Suppressor macrophage treated with lipopolysaccharide for 1 hour (primary cell): Measurements from ENCODE around the gene IFT88.
A peak's percentile ranks its signal among the peaks of the same experiment; 100 is the strongest.

Experiments
- DNase-seq, 3 donors: peaks; one replicate each; pipeline ENCODE4 v3.0.0-alpha.2; 2020 to 2022

Gene IFT88

DNA sequence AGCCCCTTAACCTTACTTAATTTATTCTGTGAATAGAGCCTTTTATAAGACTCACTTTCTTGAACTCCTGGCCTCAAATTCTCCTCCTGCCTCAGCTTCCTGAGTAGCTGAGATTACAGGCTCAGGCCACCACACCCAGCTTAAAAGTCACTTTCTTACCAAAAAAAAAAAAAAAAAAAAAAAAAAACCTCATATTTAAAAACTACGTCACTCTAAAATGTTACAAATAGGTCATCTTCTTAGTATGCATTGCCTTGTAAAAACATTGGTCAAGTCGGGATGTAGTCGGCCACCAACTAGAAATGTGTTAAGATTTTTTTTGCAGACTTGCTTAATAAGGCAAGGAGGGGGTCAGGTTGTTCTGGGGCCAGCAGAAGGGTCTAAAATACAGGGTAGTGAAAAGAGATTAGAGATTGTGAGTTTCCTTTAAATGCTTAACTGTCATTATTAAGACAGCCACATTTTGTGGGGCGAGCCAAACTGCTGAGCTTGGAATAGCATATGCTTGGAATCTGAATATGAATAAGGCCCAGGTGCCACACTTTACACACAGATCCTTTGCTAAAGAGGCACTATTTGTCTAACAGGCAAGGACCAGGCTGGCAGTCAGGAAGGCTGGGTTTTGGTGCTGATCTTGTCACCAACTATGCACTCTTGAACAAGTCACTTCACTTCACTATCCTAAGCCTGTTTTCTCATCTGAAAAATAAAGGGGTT is 120.1 kb downstream of the IFT88 start:
- no peak for DNase-seq

DNA sequence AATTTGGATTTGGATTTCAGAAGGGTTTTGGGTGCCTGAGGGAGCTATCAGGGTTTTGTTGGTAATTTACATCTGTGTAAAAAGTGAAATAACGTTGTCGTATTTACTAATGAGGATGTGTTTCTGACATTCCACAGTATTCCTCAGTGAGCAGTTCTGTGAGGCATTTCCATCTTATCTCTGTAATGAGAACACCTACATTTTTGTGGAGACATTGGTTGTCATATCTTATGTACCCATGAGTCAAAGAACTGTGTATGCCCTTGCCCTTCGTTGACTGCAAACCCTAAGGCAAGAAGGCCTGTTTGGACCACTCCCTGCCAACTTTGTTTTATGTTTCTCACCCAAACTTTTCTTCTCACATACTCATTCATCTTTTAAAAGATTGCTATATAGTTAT is 122.3 kb downstream of the IFT88 start:
- no peak for DNase-seq

DNA sequence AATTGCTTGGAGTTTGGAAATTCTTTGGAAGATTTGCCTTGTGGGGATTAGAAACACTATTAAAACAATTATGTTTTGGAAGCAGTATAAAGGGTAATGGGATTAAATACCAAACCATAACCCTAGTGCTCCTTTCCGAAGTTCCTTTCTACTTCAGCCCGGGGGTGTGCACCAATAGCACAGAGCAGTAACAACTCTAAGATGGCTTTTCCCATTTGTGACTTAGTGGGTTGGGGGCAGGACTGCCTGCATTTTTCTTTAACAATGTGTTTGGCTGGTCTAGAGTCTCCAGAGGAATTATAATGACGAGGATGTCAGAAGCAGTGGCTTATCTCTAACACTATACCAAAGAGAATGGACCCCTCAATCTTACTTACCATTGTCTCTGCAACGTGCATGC is 124.7 kb downstream of the IFT88 start:
- DNase-seq, result no peak

DNA sequence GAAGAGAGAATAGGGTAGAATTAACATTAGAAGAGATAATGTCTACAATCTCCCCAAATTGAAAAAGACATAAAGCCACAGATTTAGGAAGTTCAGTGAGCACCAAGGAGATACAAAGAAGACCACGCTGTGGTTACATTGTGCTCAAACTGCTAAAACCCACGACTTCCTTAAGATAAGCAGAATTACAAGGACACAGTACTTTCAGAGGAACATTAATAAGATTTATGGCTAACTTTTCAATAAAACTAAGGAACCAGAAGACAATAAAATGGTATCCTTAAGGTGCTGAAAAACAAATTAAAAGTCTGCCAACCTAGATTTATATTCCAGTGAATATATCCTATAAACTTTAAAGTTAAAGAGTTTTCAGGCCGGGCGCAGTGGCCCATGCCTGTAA is 129.1 kb downstream of the IFT88 start:
- no peak for DNase-seq

DNA sequence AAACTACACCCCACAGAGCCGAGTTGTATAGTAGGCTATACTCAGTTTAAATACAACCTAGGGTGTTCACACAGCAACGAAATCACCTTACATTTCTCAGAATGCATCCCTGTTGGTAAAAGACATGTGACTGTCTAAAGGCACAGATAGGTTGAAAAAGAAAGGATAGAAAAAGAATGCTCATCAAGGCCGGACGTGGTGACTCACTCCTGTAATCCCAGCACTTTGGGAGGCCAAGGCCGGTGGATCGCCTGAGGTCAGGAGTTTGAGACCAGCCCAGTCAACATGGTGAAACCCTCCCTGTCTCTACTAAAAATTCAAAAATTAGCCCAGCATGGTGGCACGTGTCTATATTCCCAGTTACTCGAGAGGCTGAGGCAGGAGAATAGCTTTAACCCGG is 132.8 kb downstream of the IFT88 start:
- DNase-seq, result no peak

DNA sequence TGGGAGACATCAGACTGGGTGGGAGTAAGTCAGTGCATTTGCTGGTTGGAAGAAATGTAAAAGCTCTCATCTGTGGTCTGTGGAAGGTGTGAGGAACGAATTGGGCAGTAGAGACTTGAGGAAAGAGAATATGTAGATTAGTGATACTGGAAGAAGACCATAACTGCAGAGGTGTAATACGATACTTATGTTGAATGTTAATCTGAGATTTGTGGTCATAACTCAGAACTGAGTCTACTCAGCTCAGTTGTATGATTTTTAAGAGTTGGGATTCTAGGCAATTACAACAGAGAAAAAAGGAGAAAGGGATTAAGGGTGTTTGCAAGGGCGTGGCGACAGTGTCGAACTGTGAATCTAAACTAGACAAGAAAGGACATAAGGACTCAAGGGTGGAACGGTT is 133.3 kb downstream of the IFT88 start:
- no peak for DNase-seq

DNA sequence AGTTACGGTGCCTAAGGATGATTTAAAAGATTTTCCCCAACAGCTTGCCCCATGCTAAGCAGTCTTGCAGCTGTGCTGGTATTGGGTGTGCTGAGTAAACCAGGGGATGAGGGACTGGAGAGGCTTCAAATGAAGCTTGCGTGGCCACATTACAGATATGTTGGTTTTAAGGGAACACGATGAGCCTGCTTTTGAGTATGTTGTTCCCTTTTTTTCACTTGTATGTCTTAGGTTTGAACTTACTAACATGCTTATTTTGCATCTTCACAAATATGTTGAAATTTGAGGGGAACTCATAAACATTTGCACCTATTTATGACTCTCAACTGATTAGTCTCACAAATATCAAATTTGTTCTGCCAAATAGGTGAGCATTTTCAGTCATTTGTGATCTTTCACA is 134.5 kb downstream of the IFT88 start:
- DNase-seq, result peak in 2 of 3 donors; percentile 18 to 23

DNA sequence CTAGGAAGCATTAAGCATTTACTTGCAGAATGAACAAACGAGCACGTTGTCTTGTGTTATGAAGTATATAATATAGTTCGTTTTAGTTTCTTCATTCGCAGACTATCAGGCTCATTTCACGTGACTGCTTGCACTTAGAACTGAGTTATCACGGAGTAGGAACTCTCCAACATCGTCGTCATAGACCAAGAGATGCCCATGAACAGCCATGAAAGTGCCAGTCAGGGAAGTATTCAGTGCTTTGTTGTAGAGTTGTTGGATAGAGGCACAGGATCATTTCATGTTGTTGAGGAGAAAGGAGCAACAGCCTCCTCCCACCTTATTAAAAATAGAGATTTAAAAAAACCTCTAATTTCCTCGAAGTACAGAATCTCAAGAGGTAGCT is 135.6 kb downstream of the IFT88 start:
- peak; percentile 35 to 55 (median 48) for DNase-seq

DNA sequence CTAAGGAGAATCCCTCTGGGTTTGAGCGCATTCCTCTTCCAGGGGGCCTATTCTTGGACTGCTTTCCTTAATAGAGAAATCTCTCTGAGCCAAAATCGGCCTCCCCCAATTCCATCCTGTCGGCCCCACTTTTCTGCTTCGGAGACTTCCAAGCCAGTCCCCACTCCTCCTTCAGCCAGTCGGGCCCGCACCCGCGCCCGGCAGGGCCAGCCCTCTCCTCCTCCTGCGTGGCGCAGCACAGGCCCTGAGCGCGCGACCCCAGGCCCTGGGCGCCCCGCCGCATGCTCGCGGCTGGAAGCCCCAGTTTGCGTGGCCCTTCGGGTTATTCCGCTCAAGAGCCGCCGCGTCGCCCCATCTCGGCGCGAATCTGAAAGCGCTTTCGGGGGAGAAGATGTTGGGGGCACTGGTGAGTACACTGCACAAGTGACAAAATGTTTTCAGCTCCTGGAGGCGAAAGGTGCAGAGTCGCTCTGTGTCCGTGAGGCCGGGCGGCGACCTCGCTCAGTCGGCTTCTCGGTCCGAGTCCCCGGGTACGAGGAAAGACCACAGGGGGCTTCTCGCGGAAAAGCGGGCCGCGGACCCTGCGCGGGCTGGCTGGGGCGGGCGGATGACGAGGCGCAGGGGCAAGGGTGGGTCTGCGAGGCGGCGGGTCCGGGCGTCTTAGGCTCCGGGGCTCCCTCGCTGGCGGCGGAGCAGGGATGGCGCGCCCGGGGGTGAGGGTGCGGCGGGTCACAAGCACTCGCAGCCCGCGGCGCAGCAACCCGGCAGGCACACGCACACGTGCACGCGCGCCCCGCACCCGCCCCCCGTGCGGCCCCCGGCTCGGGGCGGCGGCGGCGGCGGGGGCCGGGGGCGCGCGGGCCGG is 136.2 kb downstream of the IFT88 start, which contains the start of gene IL17D:
IL17D (plus strand) TSS at position 785 of the 865 bp plus-strand sequence. CDS start 303 bp downstream, outside the sequence.
- DNase-seq, result peak; percentile 20 to 49 (median 24)

DNA sequence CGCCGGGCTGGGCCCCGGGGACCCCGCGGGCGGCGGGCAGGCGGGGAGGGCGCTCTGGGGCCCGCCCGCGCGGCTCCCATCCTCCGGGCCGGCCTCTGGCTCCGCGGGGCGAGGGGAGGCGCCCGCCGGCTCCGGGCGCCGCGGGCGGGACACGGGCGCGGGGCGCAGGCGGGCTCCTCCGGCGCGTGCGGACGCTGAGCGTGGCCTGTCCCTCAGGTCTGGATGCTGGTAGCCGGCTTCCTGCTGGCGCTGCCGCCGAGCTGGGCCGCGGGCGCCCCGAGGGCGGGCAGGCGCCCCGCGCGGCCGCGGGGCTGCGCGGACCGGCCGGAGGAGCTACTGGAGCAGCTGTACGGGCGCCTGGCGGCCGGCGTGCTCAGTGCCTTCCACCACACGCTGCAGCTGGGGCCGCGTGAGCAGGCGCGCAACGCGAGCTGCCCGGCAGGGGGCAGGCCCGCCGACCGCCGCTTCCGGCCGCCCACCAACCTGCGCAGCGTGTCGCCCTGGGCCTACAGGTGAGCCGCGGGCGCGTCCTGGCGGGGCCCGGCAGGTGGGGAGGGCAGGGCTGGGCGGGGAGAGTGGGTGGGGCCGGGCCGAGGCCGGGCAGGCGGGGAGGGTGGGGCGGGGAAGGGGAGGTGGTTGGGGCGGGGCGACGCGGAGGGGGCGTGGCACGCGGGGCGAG is 137.0 kb downstream of the IFT88 start:
- DNase-seq, result peak; percentile 79 to 91 (median 84)

DNA sequence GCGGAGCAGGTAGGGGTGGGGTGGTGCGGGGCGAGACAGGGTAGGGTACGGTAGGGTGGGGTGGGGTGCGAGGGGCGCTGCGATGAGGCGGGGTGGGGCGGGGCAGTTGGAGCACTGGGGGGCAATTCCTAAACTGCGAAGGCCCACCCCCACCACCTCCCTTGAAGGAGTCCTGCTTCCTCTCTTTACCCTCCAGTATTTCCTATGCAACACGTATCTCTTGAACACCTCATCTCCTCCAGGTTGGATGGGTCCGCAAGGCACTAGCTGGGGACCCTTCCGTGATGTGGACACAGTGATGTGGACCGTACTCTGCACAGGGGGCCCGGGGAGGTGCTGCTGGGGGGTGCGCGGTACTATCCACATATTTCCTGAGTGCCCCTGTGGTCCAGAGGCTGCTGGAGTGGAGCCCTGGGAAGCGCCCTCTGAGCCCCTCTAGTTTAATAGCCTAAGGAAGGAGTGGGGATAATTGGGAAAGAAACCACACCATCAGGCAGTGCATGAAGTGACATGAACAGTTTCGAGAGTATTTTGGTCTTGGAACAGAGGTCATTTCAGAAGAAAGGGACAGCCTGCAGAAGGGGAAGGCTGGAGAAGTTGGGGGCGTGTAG is 137.6 kb downstream of the IFT88 start:
- DNase-seq, result no peak

DNA sequence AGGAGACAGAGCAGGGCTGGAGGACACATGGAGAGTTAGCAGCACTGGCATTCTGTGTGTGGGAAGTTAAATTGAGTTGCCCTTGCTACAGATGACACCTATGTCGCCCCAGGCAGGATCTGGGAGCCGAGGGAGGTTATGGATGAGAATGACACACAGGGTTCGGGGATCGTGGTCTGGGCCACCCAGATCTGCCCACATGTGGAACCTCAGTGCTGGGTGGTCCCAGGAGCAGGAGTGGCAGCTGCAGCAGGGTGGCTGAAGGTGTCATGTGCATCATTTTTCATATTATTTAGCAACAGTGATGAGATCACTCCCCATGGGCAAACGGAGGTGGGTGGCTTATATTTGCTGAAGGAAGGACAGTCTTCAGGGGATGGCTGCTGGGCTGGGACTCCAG is 139.7 kb downstream of the IFT88 start:
- peak in 2 of 3 donors; percentile 28 to 32 for DNase-seq

DNA sequence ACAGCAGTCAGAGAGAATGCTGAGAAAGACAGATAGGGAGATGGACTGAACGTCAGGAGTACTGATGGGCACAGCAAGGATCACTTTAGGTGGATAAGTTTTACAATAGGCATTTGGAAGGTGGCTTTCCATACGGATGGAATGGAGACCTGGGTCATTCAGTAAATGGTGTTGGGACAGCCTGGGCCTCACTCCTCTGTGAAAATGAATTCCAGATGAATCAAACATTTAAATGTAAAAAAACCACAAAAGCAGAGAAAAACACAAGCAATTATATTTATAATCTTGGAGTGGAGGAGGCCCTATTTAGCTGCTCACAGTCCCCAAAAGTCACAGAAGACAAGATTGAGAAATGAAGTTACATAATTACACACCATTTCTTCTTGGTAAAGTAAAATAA is 141.3 kb downstream of the IFT88 start:
- no peak for DNase-seq

DNA sequence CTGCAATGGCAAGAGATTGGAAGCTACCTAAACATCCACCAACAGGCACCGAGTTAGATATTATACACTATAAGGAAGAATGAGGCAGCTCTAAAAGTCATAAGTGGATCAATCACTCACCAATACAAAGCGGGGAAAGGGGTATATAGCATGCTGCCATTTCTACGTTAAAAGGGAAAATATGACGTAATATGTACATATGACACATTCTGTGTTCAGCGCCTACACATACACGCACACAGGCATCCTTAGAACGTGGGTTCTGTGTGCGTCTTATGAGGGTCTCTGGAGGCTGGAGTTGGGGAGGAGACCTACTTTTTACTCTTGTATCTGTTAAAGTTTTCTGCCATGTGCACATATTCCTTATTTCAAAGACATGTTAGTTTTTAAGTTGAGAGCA is 142.4 kb downstream of the IFT88 start:
- DNase-seq, result no peak

DNA sequence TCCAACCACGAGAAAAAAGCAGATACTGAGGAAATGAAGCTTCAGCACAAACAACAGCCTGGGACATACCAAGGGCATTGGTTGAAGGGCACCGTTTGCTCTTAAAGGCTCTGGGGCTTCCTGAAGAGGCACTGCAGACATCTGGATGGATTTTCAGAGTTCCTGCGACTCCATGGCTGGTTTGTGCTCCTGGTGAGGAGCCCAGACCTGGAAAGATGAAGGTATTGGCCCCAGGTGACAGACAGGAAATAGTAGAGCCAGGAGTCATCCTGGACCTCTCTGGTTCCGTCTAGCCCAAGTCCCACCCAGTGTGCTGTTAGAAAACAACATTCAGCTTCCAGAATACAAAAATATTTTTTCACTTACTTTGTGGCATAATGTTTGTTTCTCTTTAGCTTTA is 142.8 kb downstream of the IFT88 start:
- DNase-seq, result no peak

DNA sequence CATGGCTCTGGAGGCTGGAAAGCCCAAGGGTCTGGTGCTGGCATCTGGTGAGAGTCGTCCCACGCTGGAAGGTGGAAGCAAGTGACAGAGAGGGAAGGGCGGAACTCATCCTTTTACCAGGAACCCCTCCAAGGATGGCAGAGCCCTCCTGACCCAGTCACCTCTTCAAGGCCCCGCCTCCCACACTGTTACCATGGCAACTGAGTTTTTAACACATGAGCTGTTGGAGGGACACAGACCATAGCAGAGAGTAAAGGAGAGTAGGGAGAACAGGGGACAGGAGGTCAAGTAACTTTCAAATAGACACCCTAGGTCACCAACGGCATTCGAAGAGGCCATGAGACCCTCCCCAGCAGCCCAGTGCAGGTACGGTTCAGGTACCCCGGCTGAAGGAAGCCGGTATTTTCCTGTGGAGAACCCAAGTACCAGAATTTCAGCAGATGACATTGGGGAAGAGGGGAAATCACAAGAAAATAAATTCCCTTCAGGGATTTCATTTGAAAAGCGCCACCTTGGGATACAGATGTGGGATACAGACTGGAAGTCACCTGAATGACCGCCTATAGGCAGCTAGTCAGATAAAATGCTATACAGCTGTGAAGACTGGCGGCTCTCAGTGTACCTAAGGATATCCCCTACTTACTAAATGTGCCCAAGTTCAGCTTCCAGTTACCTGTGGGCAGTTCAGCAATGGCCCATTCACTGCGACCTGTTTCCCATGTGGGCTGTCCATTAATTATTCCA is 144.5 kb downstream of the IFT88 start:
- DNase-seq, result peak in 1 of 3 donors; percentile 24

DNA sequence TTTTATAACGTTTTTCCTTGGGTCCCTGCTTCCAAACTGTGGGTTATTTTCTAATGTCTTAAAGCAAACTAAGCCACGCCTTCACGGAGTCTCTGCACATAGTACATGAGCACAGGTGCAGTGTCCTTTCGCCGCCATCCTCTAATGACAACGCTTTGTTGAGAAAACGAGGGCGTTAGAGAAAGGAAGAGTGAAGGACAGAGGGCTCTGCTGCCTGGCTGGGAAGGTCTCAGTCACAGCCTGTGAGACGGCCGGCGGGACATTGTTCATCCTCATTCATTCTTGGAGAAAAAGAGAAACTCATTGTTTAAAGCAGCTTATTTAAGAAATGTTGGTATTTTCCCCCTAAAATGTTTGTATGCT is 146.0 kb downstream of the IFT88 start:
- DNase-seq, result no peak

DNA sequence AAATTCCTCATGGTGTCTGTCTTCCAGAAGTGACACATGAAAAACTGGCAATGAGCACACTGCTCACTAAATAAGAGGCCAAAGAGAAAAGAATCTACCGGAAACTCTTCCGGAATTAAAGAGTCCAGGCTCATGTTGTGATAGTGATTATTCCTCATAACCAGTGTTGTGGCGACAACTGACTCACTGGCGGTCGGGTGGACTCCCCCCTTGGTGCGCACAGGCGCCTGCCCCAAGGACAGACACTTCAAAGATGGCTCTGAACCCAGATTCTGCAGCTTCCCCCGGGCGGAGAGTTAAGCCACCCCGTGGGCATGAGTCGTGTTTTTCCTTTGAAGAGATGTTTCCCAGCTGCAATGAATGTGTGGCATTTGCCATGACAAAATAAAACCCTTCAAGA is 146.8 kb downstream of the IFT88 start:
- DNase-seq, result peak in 2 of 3 donors; percentile 15 to 18

DNA sequence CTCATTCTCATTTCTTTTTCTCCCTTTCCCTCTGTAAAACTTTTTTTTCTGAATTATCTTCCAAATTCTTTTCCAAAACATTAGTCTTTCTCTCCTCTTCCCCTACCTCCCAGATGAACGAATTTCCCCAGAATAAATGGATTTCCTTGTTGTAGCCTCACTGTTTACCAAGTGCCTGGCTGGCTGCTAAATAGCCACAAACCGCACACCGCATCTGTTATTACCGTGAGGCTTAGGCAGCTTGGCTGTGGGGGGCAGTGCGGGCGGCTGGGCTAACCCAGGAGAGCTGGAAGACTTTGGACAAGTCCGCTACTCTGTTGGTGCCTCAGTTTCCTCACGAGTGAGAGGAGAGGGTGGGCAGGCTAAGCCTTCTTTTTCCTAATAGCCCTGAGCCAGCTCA is 147.2 kb downstream of the IFT88 start:
- DNase-seq, result no peak

DNA sequence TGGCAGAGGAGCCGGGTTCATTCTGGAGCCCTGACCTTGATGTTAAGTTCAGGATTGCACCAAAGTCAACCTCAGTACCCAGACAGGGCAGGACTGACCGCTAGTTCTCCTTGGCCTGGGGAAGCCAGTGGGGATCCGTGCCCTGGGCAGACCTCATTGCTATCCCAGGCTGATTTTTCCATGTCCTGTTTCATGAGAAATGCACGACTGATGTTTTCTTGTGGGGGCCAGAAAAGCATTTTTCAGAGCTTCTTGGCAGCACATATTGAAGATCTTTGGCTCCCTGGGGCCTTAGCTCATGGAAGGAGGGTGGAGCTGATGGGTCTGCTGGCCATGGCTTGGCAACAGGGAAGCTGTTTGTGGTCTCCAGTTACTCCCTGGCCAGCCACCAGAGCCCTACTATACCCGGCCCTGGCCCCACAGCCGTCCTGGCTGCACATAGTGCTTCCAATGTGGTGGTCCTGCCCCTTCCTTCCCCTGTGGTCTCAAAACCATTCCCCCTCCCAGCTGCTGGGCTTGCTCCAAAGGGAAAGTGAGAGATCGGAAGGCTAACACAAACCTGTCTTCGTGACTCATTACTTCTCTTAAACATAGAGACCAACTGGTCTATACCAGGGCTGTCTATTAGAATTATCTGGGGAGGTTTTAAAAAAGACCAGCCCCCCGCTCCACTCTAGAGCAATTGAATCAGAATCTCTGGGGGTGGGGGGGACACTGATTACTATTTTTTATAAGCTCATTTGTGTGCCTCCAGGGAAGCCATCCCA is 147.8 kb downstream of the IFT88 start:
- DNase-seq, result no peak

DNA sequence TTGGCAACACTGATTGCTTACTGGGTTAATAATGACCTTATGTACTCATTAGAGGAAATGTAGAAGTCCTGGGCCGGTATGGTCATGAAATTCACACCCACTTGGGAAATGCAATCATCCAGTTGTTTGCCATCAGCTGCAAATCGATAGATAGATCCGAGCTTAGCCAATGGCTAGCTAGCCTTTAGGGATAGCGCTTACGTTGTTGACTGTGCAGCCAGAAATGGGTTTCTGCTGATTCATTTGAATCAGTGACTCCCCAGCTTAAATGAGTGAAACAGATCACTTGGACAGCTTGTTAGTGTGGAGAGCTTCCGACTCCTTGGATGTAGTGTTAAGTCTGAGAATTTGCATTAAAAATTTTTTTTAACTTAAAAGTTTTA is 148.4 kb downstream of the IFT88 start:
- no peak for DNase-seq

DNA sequence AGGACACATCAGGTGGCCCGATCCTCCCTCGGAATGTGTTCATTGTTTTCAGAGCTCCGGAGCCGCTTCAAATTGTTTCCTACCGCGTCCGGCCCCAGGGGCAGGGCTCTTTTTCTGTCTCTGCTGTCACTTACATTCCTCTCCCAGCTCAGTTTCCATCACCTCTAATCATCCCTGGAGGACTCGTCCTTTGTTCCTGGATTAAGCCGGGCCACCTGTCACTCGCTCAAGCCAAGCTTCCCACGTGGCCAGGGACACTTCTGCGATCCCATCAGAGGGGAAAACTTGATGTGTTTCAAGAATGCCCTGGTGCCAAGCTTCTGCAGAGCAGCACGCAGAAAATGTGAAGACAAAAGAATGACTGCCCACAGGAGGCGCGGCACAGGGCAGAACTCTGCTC is 150.0 kb downstream of the IFT88 start:
- no peak for DNase-seq
